HCT116 (cell line): ENCODE data around the gene TMA7. TPM values are rescaled to one million over a fixed set of nuclear protein-coding genes. Genes with fewer than 3 reads are reported as not detected.

Source experiments
- ATAC-seq: fragments of 200-7000 bp; cut with Tn5 transposase; 2 replicates; pipeline ENCODE4 v1.9.1; 2020; ENCODE audit warnings: mild to moderate bottlenecking, moderate library complexity
- BruUV-seq: library from RNA; stranded (reverse); fragments of 400-500 nt; replicated peaks from 2 replicates; lab custom pipeline; 2021; lab: Mats Ljungman, UMichigan
- CTCF ChIA-PET: fragments of 300-600 bp; sonication (Branson Sonifier 250); formaldehyde crosslinking; loops from one replicate; lab custom pipeline; 2021; ENCODE audit warnings: antibody characterized with exemption; lab: Charles Lee
- POLR2A ChIA-PET: fragments of 300-600, 350-600 bp; sonication (Branson Sonifier 250); formaldehyde crosslinking; loops from one replicate; lab custom pipeline; 2021; ENCODE audit warnings: antibody characterized with exemption; lab: Charles Lee
- RAD21 ChIA-PET, 2 experiments: fragments of 300-600 bp; sonication (Branson Sonifier 250); formaldehyde crosslinking; loops; one replicate each; lab custom pipeline; 2023; ENCODE audit warnings: low total read pairs in 2 of 2; ENCODE audit not compliant: uncharacterized antibody in 2 of 2, unreplicated experiment in 2 of 2, low non-redundant PET in 1 of 2; lab: Charles Lee
- DNase-seq: peaks from one replicate; pipeline ENCODE4 v3.0.0-alpha.2; 2010; ENCODE audit warnings: low read depth, low spot score
- H2AFZ ChIP-seq: fragments of 200-600 bp; shearing (Covaris generic), sonication (generic); 2 replicates; pipeline ENCODE4 v1.6.1; 2017; ENCODE audit warnings: low read depth, mixed run types, mixed read lengths, antibody characterized with exemption, low read length; ENCODE audit not compliant: poor library complexity, severe bottlenecking
- H3K27ac ChIP-seq: 2 replicates; pipeline ENCODE4 v1.5.1; 2012; ENCODE audit warnings: low read depth, low read length
- H3K27me3 ChIP-seq: fragments of 200-600 bp; sonication (generic); 2 replicates; pipeline ENCODE4 v1.6.1; 2016; ENCODE audit warnings: mixed run types, low read length, mixed read lengths; ENCODE audit not compliant: insufficient read depth
- H3K36me3 ChIP-seq, 2 experiments: fragments of 200-500 bp in 1 of 2; fragments of 200-600 bp in 1 of 2; sonication (Bioruptor generic) in 1 of 2; sonication (generic) in 1 of 2; 2 replicates each; pipeline versions ENCODE4 v1.5.1 to v1.6.1; 2014 to 2016; ENCODE audit warnings: low read length in 2 of 2, inconsistent platforms in 1 of 2, mixed read lengths in 1 of 2, mixed run types in 1 of 2; ENCODE audit not compliant: insufficient read depth in 2 of 2, control insufficient read depth in 1 of 2
- H3K4me1 ChIP-seq, 2 experiments: fragments of 200-600 bp in 1 of 2; sonication (generic) in 1 of 2; 2 replicates each; pipeline versions ENCODE4 v1.5.1 to v1.6.1; 2012 to 2017; ENCODE audit warnings: low read length in 2 of 2, inconsistent platforms in 1 of 2, mild to moderate bottlenecking in 1 of 2, mixed read lengths in 1 of 2, mixed run types in 1 of 2, moderate library complexity in 1 of 2; ENCODE audit not compliant: insufficient read depth in 2 of 2, control insufficient read depth in 1 of 2
- H3K4me2 ChIP-seq: fragments of 200-600 bp; sonication (generic); 2 replicates; pipeline ENCODE4 v1.6.1; 2017; ENCODE audit warnings: mixed run types, low read length, mixed read lengths
- H3K4me3 ChIP-seq, 2 experiments: fragments of 200-600 bp in 1 of 2; sonication (generic) in 1 of 2; replicated peaks in 1 of 2; 2 replicates each; pipeline ENCODE4 v1.5.1; 2011 to 2016; ENCODE audit warnings: low read length in 2 of 2, control low read depth in 1 of 2, low read depth in 1 of 2, mild to moderate bottlenecking in 1 of 2, mixed read lengths in 1 of 2, mixed run types in 1 of 2
- H3K79me2 ChIP-seq: fragments of 200-600 bp; sonication (generic); 2 replicates; pipeline ENCODE4 v1.6.1; 2017; ENCODE audit warnings: mild to moderate bottlenecking, mixed run types, low read length, moderate library complexity, mixed read lengths; ENCODE audit not compliant: insufficient read depth
- H3K9ac ChIP-seq: fragments of 200-600 bp; sonication (generic); 2 replicates; pipeline ENCODE4 v1.6.1; 2016; ENCODE audit warnings: low read length, mixed read lengths
- H3K9me2 ChIP-seq: fragments of 200-600 bp; sonication (generic), shearing (Covaris generic); 2 replicates; pipeline ENCODE4 v1.6.1; 2017; ENCODE audit warnings: mixed run types, mild to moderate bottlenecking, moderate library complexity; ENCODE audit not compliant: insufficient read depth
- H3K9me3 ChIP-seq, 2 experiments: fragments of 200-500 bp in 1 of 2; fragments of 200-600 bp in 1 of 2; sonication (Bioruptor generic) in 1 of 2; sonication (generic) in 1 of 2; 2 replicates each; pipeline ENCODE4 v1.6.1; 2014 to 2017; ENCODE audit warnings: low read length in 2 of 2, mixed read lengths in 2 of 2, inconsistent platforms in 1 of 2, low read depth in 1 of 2, mild to moderate bottlenecking in 1 of 2, mixed run types in 1 of 2, moderate library complexity in 1 of 2; ENCODE audit not compliant: control insufficient read depth in 1 of 2, insufficient read depth in 1 of 2
- H4K20me1 ChIP-seq: fragments of 200-600 bp; sonication (generic), shearing (Covaris generic); 2 replicates; pipeline ENCODE4 v1.6.1; 2017; ENCODE audit warnings: mixed run types, mild to moderate bottlenecking, moderate library complexity; ENCODE audit not compliant: insufficient read depth
- CBX3 ChIP-seq: IDR thresholded peaks from 2 replicates; pipeline ENCODE4 v1.6.1; 2012; ENCODE audit warnings: low read depth
- EZH2 ChIP-seq: fragments of 200-600 bp; sonication (generic); IDR thresholded peaks from 2 replicates; pipeline ENCODE4 v1.6.1; 2017; ENCODE audit warnings: antibody characterized with exemption, mixed run types
- FOSL1 ChIP-seq: IDR thresholded peaks from 2 replicates; pipeline ENCODE4 v1.6.1; 2012; ENCODE audit warnings: low read depth
- JUND ChIP-seq: IDR thresholded peaks from 2 replicates; pipeline ENCODE4 v1.6.1; 2012
- ZNF274 ChIP-seq: fragments of 200-500 bp; sonication (Bioruptor generic); IDR thresholded peaks from 2 replicates; pipeline ENCODE4 v1.6.1; 2014; ENCODE audit warnings: mild to moderate bottlenecking, low read depth, low read length, inconsistent platforms
- intact Hi-C: fragments of 100-400 bp; cut with micrococcal nuclease; formaldehyde crosslinking; loops from 2 replicates; pipeline ENCODE4 v1.10.0; 2022
- total RNA-seq: library from RNA; stranded (reverse); gene quantifications from one replicate; pipeline ENCODE4 v1.2.1, GENCODE V29; 2021; ENCODE audit not compliant: unreplicated experiment

The TMA7 gene
- total RNA-seq, 1 experiment from 2014 or later, result 334 TPM

- ChIA-PET RAD21 (no interaction called here), POLR2A (no interaction called here), CTCF (no interaction called here)
- Histone ChIP-seq H3K79me2 (no peaks in the 10 kb centered on the region), H3K4me3 (no peak overlapping the region), H3K9me3 (no peaks in the 10 kb centered on the region), H3K4me2 (no peak overlapping the region), H3K36me3 (peaks cover 0 to 3% of the 10 kb centered on the region in 2 experiments; a peak in 2 of 4 replicates), H3K4me1 (no peaks in the 10 kb centered on the region), H2AFZ (no peak overlapping the region), H4K20me1 (no peaks in the 10 kb centered on the region), H3K9ac (no peak overlapping the region), H3K27ac (no peak overlapping the region), H3K9me2 (no peaks in the 10 kb centered on the region), H3K27me3 (no peaks in the 10 kb centered on the region)
- BruUV-seq, result no TSS peak
- TF ChIP-seq FOSL1, result no peak
- no peak for TF ChIP-seq JUND
- no peak for TF ChIP-seq ZNF274
- DNase-seq (no peak), ATAC-seq (no peak)
- intact Hi-C loops, result no loop called here
Measured at GRCh38 chr3:48413611-48414010, 26.4 kb upstream of the TMA7 start.

GRCh38 chr3:48414376-48415250 is 25.4 kb upstream of the TMA7 start:
- H3K4me2 ChIP-seq, result no peak overlapping the region

More at GRCh38 chr3:48414376-48415250, 25.4 kb upstream of the TMA7 start:
- BruUV-seq, result no TSS peak
- H3K4me1 ChIP-seq, result no peaks in the 10 kb centered on the region
- no peaks in the 10 kb centered on the region for H3K79me2 ChIP-seq
- H3K4me3 ChIP-seq, result no peak overlapping the region
- CTCF ChIA-PET, result no interaction called here
- DNase-seq, result no peak
- H3K27me3 ChIP-seq, result no peaks in the 10 kb centered on the region
- no peak for ATAC-seq
- intact Hi-C loops, result no loop called here
- H3K36me3 ChIP-seq, result peaks cover 0 to under 1% of the 10 kb centered on the region in 2 experiments; a peak in 1 of 4 replicates
- H3K9ac ChIP-seq, result no peak overlapping the region
- H3K9me2 ChIP-seq, result no peaks in the 10 kb centered on the region
- H3K27ac ChIP-seq, result no peak overlapping the region
- RAD21 ChIA-PET, result no interaction called here
- TF ChIP-seq CBX3 (no peak), EZH2 (no peak)
- no peak overlapping the region for H2AFZ ChIP-seq
- H3K9me3 ChIP-seq, result no peaks in the 10 kb centered on the region
- no peaks in the 10 kb centered on the region for H4K20me1 ChIP-seq
- POLR2A ChIA-PET, result no interaction called here
